Fibroblast of lung (primary cell): ENCODE results near the gene TMEM30B. TPM values are rescaled to one million over a fixed set of nuclear protein-coding genes. Genes with fewer than 3 reads are reported as not detected.
A peak's percentile ranks its signal among the peaks of the same experiment; 100 is the strongest.
"Not testable (repeated sequence)": the region's sequence is repeated elsewhere in the genome, so short reads cannot be mapped to it uniquely, and the experiment has no call there.

Experiments
- DNase-seq, 2 donors: peaks; one replicate each; pipeline versions ENCODE4 v3.0.0 to v3.0.0-alpha.2; 2010; ENCODE audit warnings: low read depth in 2 of 2
- H2AFZ ChIP-seq: 2 replicates; pipeline ENCODE4 v1.5.1; 2012; ENCODE audit warnings: low read length, control low read depth, inconsistent platforms
- H3K27ac ChIP-seq: 2 replicates; pipeline ENCODE4 v1.5.1; 2011; ENCODE audit warnings: low read length, control low read depth; ENCODE audit not compliant: insufficient read depth
- H3K27me3 ChIP-seq: 2 replicates; pipeline ENCODE4 v1.5.1; 2011; ENCODE audit warnings: mild to moderate bottlenecking, low read length; ENCODE audit not compliant: control insufficient read depth, insufficient read depth
- H3K36me3 ChIP-seq: 2 replicates; pipeline ENCODE4 v1.5.1; 2011; ENCODE audit warnings: low read length; ENCODE audit not compliant: control insufficient read depth, insufficient read depth
- H3K4me1 ChIP-seq: 2 replicates; pipeline ENCODE4 v1.5.1; 2011; ENCODE audit warnings: low read length; ENCODE audit not compliant: control insufficient read depth, insufficient read depth; ENCODE audit errors: extremely low read depth
- H3K4me2 ChIP-seq: 2 replicates; pipeline ENCODE4 v1.5.1; 2011; ENCODE audit warnings: low read length, control low read depth; ENCODE audit not compliant: insufficient read depth; ENCODE audit errors: extremely low read depth
- H3K4me3 ChIP-seq, 4 experiments: fragments of 200-600 bp in 1 of 4; sonication (generic) in 1 of 4; replicated peaks in 1 of 4; 2 replicates each; pipeline ENCODE4 v1.5.1; 2011 to 2016; ENCODE audit warnings: low read length in 4 of 4, low read depth in 3 of 4, mild to moderate bottlenecking in 3 of 4, control low read depth in 2 of 4, inconsistent platforms in 1 of 4, mixed read lengths in 1 of 4; ENCODE audit not compliant: insufficient read depth in 1 of 4; ENCODE audit errors: control extremely low read depth in 1 of 4
- H3K79me2 ChIP-seq: 2 replicates; pipeline ENCODE4 v1.5.1; 2012; ENCODE audit warnings: mild to moderate bottlenecking, low read length, inconsistent platforms; ENCODE audit not compliant: control insufficient read depth, insufficient read depth
- H3K9ac ChIP-seq: 2 replicates; pipeline ENCODE4 v1.5.1; 2011; ENCODE audit warnings: mild to moderate bottlenecking, low read length, control low read depth; ENCODE audit not compliant: insufficient read depth
- H3K9me3 ChIP-seq: 2 replicates; pipeline ENCODE4 v1.5.1; 2012; ENCODE audit warnings: low read depth, low read length; ENCODE audit not compliant: control insufficient read depth, insufficient read depth
- H4K20me1 ChIP-seq: 2 replicates; pipeline ENCODE4 v1.5.1; 2011; ENCODE audit warnings: low read length; ENCODE audit not compliant: control insufficient read depth, insufficient read depth; ENCODE audit errors: extremely low read depth
- CTCF ChIP-seq, 2 donors: IDR thresholded peaks in 1 of 2; conservative IDR thresholded peaks in 1 of 2; 1 replicate in 1 of 2; 2 replicates in 1 of 2; pipeline ENCODE4 v1.5.1; 2011 to 2012; ENCODE audit warnings: low read length in 2 of 2, control low read depth in 1 of 2, inconsistent platforms in 1 of 2, low read depth in 1 of 2, mild to moderate bottlenecking in 1 of 2
- EZH2 ChIP-seq: IDR thresholded peaks from 2 replicates; pipeline ENCODE4 v1.5.1; 2012; ENCODE audit warnings: low read length, control low read depth, mild to moderate bottlenecking; ENCODE audit errors: missing control alignments
- polyA plus RNA-seq, 2 donors: library from polyadenylated mRNA; depleted of rRNA in 1 of 2; stranded (reverse) in 1 of 2; unstranded in 1 of 2; fragments of >200 nt; gene quantifications; 2 replicates each; pipeline ENCODE4 v1.2.1, GENCODE V29; 2011 to 2012; ENCODE audit warnings: missing spikeins in 1 of 2
- total RNA-seq: library from RNA; depleted of rRNA; stranded (reverse); fragments of >200 nt; gene quantifications from 2 replicates; pipeline ENCODE4 v1.2.1, GENCODE V29; 2014

TMEM30B gene
- total and polyA plus RNA-seq, 2 donors (not counting 1 experiment from before 2014, with no cell fraction given) = 0.22 to 0.83 TPM

- H3K9me3 ChIP-seq = no peaks in the 10 kb centered on the region
- no peak overlapping the region for H3K9ac ChIP-seq
- DNase-seq = peak in 1 of 2 donors; percentile 57
- no peak overlapping the region for H3K4me3 ChIP-seq
- TF ChIP-seq CTCF (conservative IDR thresholded peaks at IDR 0.05 in 1 of 2, IDR thresholded peaks at IDR 0.05 in 1 of 2; ENCODE audit: low read depth in 1 of 2, low read length in 2 of 2) = no peak
- TF ChIP-seq EZH2 = no peak
- H3K4me2 ChIP-seq = no peak overlapping the region
- no peaks in the 10 kb centered on the region for H3K79me2 ChIP-seq
- H3K4me1 ChIP-seq = no peaks in the 10 kb centered on the region
- H3K27me3 ChIP-seq = no peaks in the 10 kb centered on the region
- H4K20me1 ChIP-seq = no peaks in the 10 kb centered on the region
- no peaks in the 10 kb centered on the region for H3K36me3 ChIP-seq
- H3K27ac ChIP-seq = no peak overlapping the region
- H2AFZ ChIP-seq = no peak overlapping the region
Observed at GRCh38 chr14:61244009-61244408, 37.1 kb downstream of the TMEM30B start.

- H3K4me3 ChIP-seq = no peak overlapping the region
- no peaks in the 10 kb centered on the region for H3K4me1 ChIP-seq
- no peaks in the 10 kb centered on the region for H4K20me1 ChIP-seq
- TF ChIP-seq EZH2 (no peak), CTCF (conservative IDR thresholded peaks at IDR 0.05 in 1 of 2, IDR thresholded peaks at IDR 0.05 in 1 of 2; ENCODE audit: low read depth in 1 of 2, low read length in 2 of 2) (no peak)
- DNase-seq = no peak
- no peak overlapping the region for H2AFZ ChIP-seq
- H3K9me3 ChIP-seq = no peaks in the 10 kb centered on the region
- H3K36me3 ChIP-seq = no peaks in the 10 kb centered on the region
- no peaks in the 10 kb centered on the region for H3K27me3 ChIP-seq
- no peaks in the 10 kb centered on the region for H3K79me2 ChIP-seq
- no peak overlapping the region for H3K27ac ChIP-seq
- no peak overlapping the region for H3K9ac ChIP-seq
- H3K4me2 ChIP-seq = no peak overlapping the region
Observed at GRCh38 chr14:61240206-61240605, 40.9 kb downstream of the TMEM30B start.

GRCh38 chr14:61239285-61239684 lies 41.9 kb downstream of the TMEM30B start:
- not testable (repeated sequence) for H2AFZ ChIP-seq, H3K79me2 ChIP-seq, H3K36me3 ChIP-seq, H3K9ac ChIP-seq, H3K4me3 ChIP-seq, H3K9me3 ChIP-seq, H4K20me1 ChIP-seq, H3K4me1 ChIP-seq, H3K4me2 ChIP-seq, H3K27ac ChIP-seq, DNase-seq, H3K27me3 ChIP-seq
